ENCODE results near the gene NOP9.

The NOP9 gene

GRCh38 chr14:24263848-24264247, 35.8 kb upstream of the NOP9 start:
- no peak for TF ChIP-seq CTCF (IDR thresholded peaks at IDR 0.05; ENCODE audit: insufficient read depth, missing control alignments)
- no peak for FAIRE-seq
- DNase-seq (ENCODE audit: insufficient read length, low spot score), result no peak

GRCh38 chr14:24264298-24264697, 35.4 kb upstream of the NOP9 start:
- no peak for TF ChIP-seq CTCF (IDR thresholded peaks at IDR 0.05; ENCODE audit: insufficient read depth, missing control alignments)
- DNase-seq (ENCODE audit: insufficient read length, low spot score) (no peak), FAIRE-seq (no peak)

GRCh38 chr14:24266344-24267244, 33.1 kb upstream of the NOP9 start:
- no peak for TF ChIP-seq CTCF (IDR thresholded peaks at IDR 0.05; ENCODE audit: insufficient read depth, missing control alignments)
- FAIRE-seq, result no peak
- DNase-seq (ENCODE audit: insufficient read length, low spot score), result no peak

- DNase-seq (ENCODE audit: insufficient read length, low spot score) (no peak), FAIRE-seq (no peak)
- TF ChIP-seq CTCF (IDR thresholded peaks at IDR 0.05; ENCODE audit: insufficient read depth, missing control alignments), result no peak
Observed at GRCh38 chr14:24267516-24267915, 32.1 kb upstream of the NOP9 start.

- TF ChIP-seq CTCF (IDR thresholded peaks at IDR 0.05; ENCODE audit: insufficient read depth, missing control alignments), result no peak
- no peak for DNase-seq (ENCODE audit: insufficient read length, low spot score)
- no peak for FAIRE-seq
Observed at GRCh38 chr14:24268225-24268624, 31.4 kb upstream of the NOP9 start.

- no peak for TF ChIP-seq CTCF (IDR thresholded peaks at IDR 0.05; ENCODE audit: insufficient read depth, missing control alignments)
- FAIRE-seq, result no peak
- no peak for DNase-seq (ENCODE audit: insufficient read length, low spot score)
Observed at GRCh38 chr14:24269368-24269767, 30.3 kb upstream of the NOP9 start.

GRCh38 chr14:24269910-24270536, 29.6 kb upstream of the NOP9 start:
- no peak for TF ChIP-seq CTCF (IDR thresholded peaks at IDR 0.05; ENCODE audit: insufficient read depth, missing control alignments)
- no peak for FAIRE-seq
- DNase-seq (ENCODE audit: insufficient read length, low spot score), result no peak

All from D721Med (cell line).